Stimulated activated CD8-positive, alpha-beta memory T cell treated with anti-CD3 and anti-CD28 coated beads, Interleukin-12 subunit alpha, Interleukin-12 subunit beta, amount 100 ng/mL, for 4 hours (primary cell): Measurements from ENCODE around the gene DACH1.
"Not testable (repeated sequence)": the region's sequence is repeated elsewhere in the genome, so short reads cannot be mapped to it uniquely, and the experiment has no call there.

Experiments
- DNase-seq: peaks from one replicate; pipeline ENCODE4 v3.0.0-alpha.2; 2020; ENCODE audit warnings: low read depth

The DACH1 gene

GRCh38 chr13:71828564-71828963, 38.4 kb downstream of the DACH1 start:
- DNase-seq = no peak

- DNase-seq = no peak
Observed at GRCh38 chr13:71828117-71828516, 38.9 kb downstream of the DACH1 start.

- no peak for DNase-seq
Observed at GRCh38 chr13:71827241-71827640, 39.8 kb downstream of the DACH1 start.

- no peak for DNase-seq
Observed at GRCh38 chr13:71820699-71821098, 46.3 kb downstream of the DACH1 start.

- DNase-seq = no peak
Observed at GRCh38 chr13:71817335-71817734, 49.7 kb downstream of the DACH1 start.

DNA sequence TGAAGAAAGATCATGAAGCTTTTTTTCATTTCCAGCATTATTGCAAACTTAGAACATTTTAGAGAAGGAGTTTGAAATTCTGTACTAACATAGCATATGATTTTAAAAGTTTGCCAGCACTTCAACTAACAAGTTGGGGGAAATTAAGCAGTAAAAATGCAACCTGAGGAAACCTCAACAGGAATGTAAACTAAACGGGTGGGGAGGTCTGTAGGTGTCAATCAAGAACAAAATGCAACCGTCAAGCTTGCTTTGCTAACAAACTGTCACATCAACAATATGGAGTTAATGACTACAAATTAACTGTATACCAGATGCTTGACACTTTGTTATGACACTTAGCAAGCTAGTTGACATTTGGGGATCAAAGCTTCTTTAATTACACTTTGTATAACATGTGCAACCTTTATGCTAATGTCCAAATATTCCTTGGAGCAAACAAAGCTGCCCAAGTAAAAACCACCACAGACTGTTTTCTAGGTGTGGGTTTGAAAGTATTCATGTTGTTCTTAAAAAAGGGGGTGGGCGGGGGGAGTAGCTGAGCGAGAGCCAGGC, 52.1 kb downstream of the DACH1 start:
- no peak for DNase-seq

DNA sequence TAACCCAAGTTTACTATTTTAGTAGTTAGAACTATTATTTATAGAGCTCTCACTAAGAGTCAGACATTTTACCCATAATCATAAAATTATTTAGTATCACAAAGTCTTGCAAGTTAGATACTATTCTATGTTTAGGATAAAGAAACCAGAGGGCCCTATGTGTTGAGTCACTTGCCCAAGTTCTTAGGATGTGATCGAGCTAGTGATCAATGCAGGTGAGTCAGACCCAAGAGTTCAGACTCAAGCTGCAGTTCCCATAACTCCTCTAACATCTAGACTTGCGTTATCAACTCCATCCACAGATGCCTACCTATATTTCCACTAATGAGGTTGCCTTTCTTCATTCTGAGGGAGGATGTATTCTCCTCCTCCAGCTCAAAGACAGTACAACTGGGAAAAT, 53.8 kb downstream of the DACH1 start:
- no peak for DNase-seq

GRCh38 chr13:71811344-71811743, 55.7 kb downstream of the DACH1 start:
- no peak for DNase-seq

GRCh38 chr13:71808708-71809107, 58.3 kb downstream of the DACH1 start:
- DNase-seq = no peak

GRCh38 chr13:71806886-71807285, 60.1 kb downstream of the DACH1 start:
- DNase-seq = no peak

- DNase-seq = no peak
Observed at GRCh38 chr13:71803066-71803465, 63.9 kb downstream of the DACH1 start.

DNA sequence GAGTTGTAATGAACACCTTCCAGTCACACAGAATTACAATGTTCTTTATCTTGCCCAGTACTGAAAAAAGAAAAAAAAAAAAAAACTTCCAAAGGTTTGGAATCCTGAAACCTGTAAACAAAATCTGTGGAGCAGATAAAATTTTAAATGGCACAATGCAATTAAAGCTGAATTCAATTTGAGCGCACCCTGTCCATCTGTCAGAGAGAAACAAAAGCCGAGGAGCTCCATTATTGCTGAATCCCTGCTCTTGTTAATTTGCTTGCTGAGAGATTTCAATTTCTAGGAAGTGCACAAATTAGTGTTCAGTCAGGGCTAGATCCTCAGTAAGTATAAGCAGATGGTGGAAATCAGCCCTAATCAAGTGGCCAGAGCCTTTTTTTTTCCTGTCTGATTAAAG, 65.2 kb downstream of the DACH1 start:
- DNase-seq = no peak

DNA sequence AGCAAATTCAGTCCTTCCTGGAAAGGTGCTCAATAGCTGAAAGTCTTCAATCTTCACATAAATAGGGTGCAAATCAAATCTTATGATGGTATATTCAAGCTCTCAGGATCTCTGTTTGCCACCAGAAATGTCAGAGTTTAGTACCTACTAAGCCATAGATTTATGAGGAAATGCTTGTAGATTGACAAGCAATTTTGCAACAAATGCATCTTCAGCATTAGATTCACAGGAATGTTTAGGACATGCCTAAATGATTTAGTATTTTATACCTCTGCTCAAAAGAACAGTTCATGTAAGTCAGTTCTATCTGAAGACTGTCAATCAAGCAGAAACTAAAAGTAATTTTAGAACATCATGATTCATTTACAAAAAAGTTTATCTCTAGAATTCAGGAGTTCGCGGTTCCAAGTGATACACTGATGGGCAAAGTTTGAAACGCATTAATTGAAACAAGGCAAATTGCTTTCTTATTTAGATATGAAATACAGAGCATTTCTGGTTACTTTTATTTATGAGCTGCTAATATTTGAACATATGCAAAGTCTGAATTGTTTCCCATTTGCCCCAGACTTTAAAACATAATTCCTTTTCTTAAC, 65.7 kb downstream of the DACH1 start:
- no peak for DNase-seq

GRCh38 chr13:71799324-71799723, 67.7 kb downstream of the DACH1 start:
- no peak for DNase-seq

- no peak for DNase-seq
Observed at GRCh38 chr13:71798707-71799106, 68.3 kb downstream of the DACH1 start.

DNA sequence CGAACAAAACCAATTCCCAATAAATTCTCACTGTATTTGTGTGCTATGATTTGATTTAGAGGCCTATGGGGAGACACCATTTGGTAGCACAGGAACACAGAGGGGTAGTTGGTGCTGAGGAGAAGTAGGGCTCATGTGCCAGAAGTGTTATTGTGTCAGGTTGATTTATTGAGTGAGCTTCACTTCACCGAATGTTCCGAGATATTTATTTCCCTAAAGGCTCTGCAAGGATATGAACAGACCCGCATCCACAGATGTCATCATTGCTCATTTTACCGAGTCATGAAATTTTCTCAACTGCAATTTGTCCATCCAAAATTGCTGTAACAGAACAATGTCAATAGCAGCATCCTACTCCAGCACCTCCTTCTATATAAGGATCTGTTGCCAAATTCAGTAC, 69.5 kb downstream of the DACH1 start:
- no peak for DNase-seq

DNA sequence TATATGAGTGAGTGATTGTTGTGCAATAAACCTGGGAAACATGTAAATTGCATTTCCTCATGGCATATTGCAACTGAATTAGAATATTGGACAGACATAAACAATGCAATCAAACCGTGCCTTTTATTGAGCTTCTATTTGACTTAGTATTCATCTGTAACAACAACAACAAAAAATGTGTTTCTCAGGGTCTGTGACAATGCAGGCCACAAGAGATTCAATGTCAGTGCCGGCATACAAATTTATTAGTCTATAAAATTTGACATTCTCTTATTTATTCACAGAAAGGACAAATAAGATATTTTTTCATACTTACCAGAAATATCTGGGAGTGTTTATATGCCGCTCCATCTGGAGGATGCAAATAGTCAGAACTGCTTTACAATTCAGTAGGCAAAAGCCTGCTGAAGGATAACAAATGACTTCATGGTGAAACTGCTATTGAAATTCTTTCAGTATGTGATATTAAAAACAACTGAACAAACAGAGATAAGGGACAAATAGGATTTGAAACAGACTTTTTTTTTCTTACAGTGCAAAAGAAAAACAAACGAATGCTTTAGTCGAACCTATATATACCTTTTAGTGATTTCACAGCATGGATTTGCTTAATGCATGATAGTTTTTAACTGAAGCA, 77.2 kb downstream of the DACH1 start:
- DNase-seq = no peak

GRCh38 chr13:71789037-71789436, 78.0 kb downstream of the DACH1 start:
- DNase-seq = no peak

DNA sequence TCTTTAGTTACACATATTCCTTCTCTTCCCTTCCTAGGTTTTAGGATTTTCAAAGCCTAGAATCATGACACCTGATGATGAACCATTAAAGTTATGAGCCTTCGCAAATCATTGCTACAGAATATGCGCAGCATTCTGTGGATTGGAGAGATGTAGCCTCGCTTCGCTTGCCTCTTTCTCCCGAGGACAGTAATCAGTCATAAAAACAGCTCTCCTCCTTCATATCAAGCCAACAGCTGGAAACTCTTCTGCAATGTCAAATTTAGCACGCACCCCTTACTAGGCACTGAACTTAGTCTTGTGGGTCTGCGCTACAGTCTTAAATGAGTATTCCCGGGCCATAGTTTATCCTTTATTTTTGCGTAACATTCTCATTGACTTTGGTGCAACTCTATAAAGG, 79.6 kb downstream of the DACH1 start:
- DNase-seq = no peak

DNA sequence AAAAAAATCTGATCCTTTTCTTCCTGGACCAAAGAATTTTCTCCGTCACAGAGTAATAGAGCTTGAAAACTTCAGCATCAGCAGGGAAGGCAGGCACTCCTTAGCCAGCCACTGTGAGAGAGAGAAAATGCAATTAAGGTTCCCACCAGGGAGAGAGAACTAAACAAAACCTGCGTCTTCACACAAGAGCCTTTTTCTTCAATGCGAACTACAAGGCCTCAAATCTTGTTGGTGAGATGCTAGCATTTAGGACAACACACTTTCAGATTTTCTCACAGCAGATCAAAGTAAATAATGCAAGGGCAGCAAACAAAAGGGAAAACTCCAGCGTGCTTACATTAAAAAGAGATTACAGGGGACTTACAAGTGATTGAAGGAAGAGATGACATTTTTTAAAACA, 80.1 kb downstream of the DACH1 start:
- no peak for DNase-seq

DNA sequence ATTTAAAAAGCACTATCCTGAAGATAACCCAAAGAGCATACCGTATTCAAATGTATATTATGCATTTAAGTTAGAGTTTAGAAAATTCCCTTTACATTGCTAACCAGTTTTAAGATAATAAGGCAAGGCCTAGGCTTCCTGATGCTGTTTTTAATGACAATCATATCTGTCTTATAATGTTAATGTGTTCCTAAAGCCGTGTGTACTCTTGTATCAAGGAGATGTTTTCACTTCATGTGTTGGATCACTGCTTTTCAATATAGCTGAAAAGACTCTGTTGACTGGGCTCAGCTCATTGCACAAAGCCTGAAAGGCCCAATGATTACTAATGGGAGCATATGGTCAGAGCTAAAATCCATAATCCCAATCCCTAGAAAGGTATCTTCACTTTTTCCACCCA, 81.6 kb downstream of the DACH1 start:
- no peak for DNase-seq

DNA sequence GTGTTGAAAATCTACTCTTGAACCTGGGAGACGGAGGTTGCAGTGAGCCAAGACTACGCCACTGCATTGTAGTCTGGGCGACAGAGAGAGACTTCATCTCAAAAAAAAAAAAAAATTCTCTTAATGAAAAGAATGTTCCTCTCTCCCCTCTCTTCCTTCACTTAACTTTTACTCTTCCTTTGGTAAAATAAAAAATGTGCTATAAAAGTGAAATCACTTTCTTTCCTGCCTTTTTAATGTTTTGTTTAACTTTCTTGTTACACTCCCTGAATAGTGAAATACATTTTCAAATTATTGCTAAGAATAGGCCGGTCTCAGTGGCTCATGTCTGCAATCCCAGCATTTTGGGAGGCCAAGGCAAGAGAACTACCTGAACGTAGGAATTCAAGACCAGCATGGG, 86.5 kb downstream of the DACH1 start:
- DNase-seq = no peak

GRCh38 chr13:71778998-71779397, 88.0 kb downstream of the DACH1 start:
- not testable (repeated sequence) for DNase-seq

- DNase-seq = no peak
Observed at GRCh38 chr13:71775966-71776365, 91.0 kb downstream of the DACH1 start.
